ENCODE data around the gene SLC7A4.

GRCh38 chr22:21010426-21011113 is 21.8 kb downstream of the SLC7A4 start:
- TF ChIP-seq TAF1 (IDR thresholded peaks at IDR 0.05; ENCODE audit: low read depth, low read length) (no peak), POLR2A (IDR thresholded peaks at IDR 0.05; ENCODE audit: low read depth, low read length) (no peak), POLR2AphosphoS5 (IDR thresholded peaks at IDR 0.05; ENCODE audit: low read depth, low read length) (no peak), POU2F2 (IDR thresholded peaks at IDR 0.05; ENCODE audit: low read depth, low read length) (no peak)

All from GM12891 (cell line).